OCI-LY3 (cell line): ENCODE measurements around the gene PLEKHA4.

Experiments
- H2AFZ ChIP-seq: fragments of 200-600, 300-600 bp; shearing (Covaris generic); 2 replicates; pipeline ENCODE4 v1.6.0; 2014; ENCODE audit warnings: antibody characterized with exemption, low read depth, low read length
- H3K27ac ChIP-seq: fragments of 200-600, 300-600 bp; sonication (generic); 2 replicates; pipeline ENCODE4 v1.5.1; 2014; ENCODE audit warnings: mild to moderate bottlenecking, low read length, moderate library complexity, mixed read lengths
- H3K27me3 ChIP-seq: fragments of 200-600, 300-600 bp; sonication (generic); 2 replicates; pipeline ENCODE4 v1.6.1; 2014; ENCODE audit warnings: low read depth, low read length, mixed read lengths
- H3K36me3 ChIP-seq: fragments of 200-600, 300-600 bp; sonication (generic); replicated peaks from 2 replicates; pipeline ENCODE3; 2014; ENCODE audit warnings: low read depth, low read length, mixed read lengths
- H3K4me1 ChIP-seq: fragments of 300-600, 200-600 bp; sonication (generic); 2 replicates; pipeline ENCODE4 v1.6.1; 2014; ENCODE audit warnings: low read length, mixed read lengths
- H3K4me2 ChIP-seq: fragments of 200-600, 300-600 bp; sonication (generic); 2 replicates; pipeline ENCODE4 v1.6.1; 2014; ENCODE audit warnings: low read length, mixed read lengths
- H3K4me3 ChIP-seq: fragments of 300-600, 200-600 bp; sonication (generic); 2 replicates; pipeline ENCODE4 v1.5.1; 2014; ENCODE audit warnings: antibody characterized with exemption, mild to moderate bottlenecking, low read length, moderate library complexity
- H3K79me2 ChIP-seq: fragments of 300-600, 200-600 bp; shearing (Covaris generic); 2 replicates; pipeline ENCODE4 v1.6.1; 2014; ENCODE audit warnings: mild to moderate bottlenecking, low read length, mixed read lengths
- H3K9ac ChIP-seq: fragments of 300-600, 200-600 bp; shearing (Covaris generic); 2 replicates; pipeline ENCODE4 v1.6.0; 2014; ENCODE audit warnings: mild to moderate bottlenecking, low read length, moderate library complexity
- H3K9me3 ChIP-seq: fragments of 200-600, 300-600 bp; shearing (Covaris generic); 2 replicates; pipeline ENCODE4 v1.6.1; 2014; ENCODE audit warnings: low read length, mixed read lengths; ENCODE audit not compliant: insufficient read depth
- H4K20me1 ChIP-seq: fragments of 200-600, 300-600 bp; sonication (generic); 2 replicates; pipeline ENCODE4 v1.6.1; 2016; ENCODE audit warnings: low read length, mixed read lengths; ENCODE audit not compliant: insufficient read depth
- CTCF ChIP-seq: fragments of 200-600, 300-600 bp; sonication (generic); IDR thresholded peaks from 2 replicates; pipeline ENCODE4 v1.5.1; 2014; ENCODE audit warnings: antibody characterized with exemption, low read length, low read depth
- EZH2phosphoT487 ChIP-seq: fragments of 200-600 bp; shearing (Covaris generic); IDR thresholded peaks from 2 replicates; pipeline ENCODE4 v1.6.1; 2018; ENCODE audit warnings: antibody characterized with exemption, mixed run types, low read depth

Gene PLEKHA4

GRCh38 chr19:48868114-48868886, at the start of gene PLEKHA4:
Gene PLEKHA4, minus strand, starts transcription at chr19:48868617. Its CDS starts 997 bp downstream, at chr19:48867620.
- peaks cover 11% of the 10 kb centered on the region for H3K79me2 ChIP-seq
- peak within 1 kb of the TSS; percentile 44 for H3K9ac ChIP-seq
- peaks cover 4% of the 10 kb centered on the region; the same call in 1 of the 2 replicates for H3K27me3 ChIP-seq
- H3K27ac ChIP-seq = no peak within 1 kb of the TSS
- H3K4me1 ChIP-seq = peaks cover 38% of the 10 kb centered on the region
- H3K36me3 ChIP-seq = peaks cover 8% of the 10 kb centered on the region
- H4K20me1 ChIP-seq = peaks cover 3% of the 10 kb centered on the region
- H2AFZ ChIP-seq = peak within 1 kb of the TSS; percentile 80
- H3K4me3 ChIP-seq = peak within 1 kb of the TSS; percentile 38
- TF ChIP-seq CTCF = no peak
- TF ChIP-seq EZH2phosphoT487 = no peak
- no peaks in the 10 kb centered on the region for H3K9me3 ChIP-seq
- H3K4me2 ChIP-seq = peak within 1 kb of the TSS; percentile 62

GRCh38 chr19:48918071-48918470, 49.7 kb upstream of the PLEKHA4 start:
- Histone ChIP-seq H3K79me2 (no peaks in the 10 kb centered on the region), H3K27me3 (no peaks in the 10 kb centered on the region), H3K36me3 (peaks cover 19% of the 10 kb centered on the region), H3K4me1 (peaks cover 5% of the 10 kb centered on the region; the same call in 1 of the 2 replicates), H3K4me2 (no peak overlapping the region), H3K4me3 (no peak overlapping the region), H3K27ac (no peak overlapping the region), H3K9ac (no peak overlapping the region), H4K20me1 (no peaks in the 10 kb centered on the region), H2AFZ (no peak overlapping the region), H3K9me3 (no peaks in the 10 kb centered on the region)
- TF ChIP-seq EZH2phosphoT487 (no peak), CTCF (no peak)

- Histone ChIP-seq H3K9me3 (no peaks in the 10 kb centered on the region), H3K4me1 (peaks cover 5% of the 10 kb centered on the region; the same call in 1 of the 2 replicates), H3K4me3 (no peak overlapping the region), H3K9ac (no peak overlapping the region), H3K4me2 (no peak overlapping the region), H2AFZ (no peak overlapping the region), H3K27ac (no peak overlapping the region), H3K27me3 (no peaks in the 10 kb centered on the region), H4K20me1 (no peaks in the 10 kb centered on the region), H3K36me3 (peaks cover 24% of the 10 kb centered on the region), H3K79me2 (no peaks in the 10 kb centered on the region)
- TF ChIP-seq EZH2phosphoT487 = no peak
- TF ChIP-seq CTCF = no peak
Measured at GRCh38 chr19:48915757-48916156, 47.3 kb upstream of the PLEKHA4 start.

- Histone ChIP-seq H3K9ac (no peak overlapping the region), H3K27ac (no peak overlapping the region), H4K20me1 (no peaks in the 10 kb centered on the region), H3K4me1 (peaks cover 11% of the 10 kb centered on the region; the same call in 1 of the 2 replicates), H3K79me2 (no peaks in the 10 kb centered on the region), H3K9me3 (no peaks in the 10 kb centered on the region), H2AFZ (no peak overlapping the region), H3K4me3 (no peak overlapping the region), H3K4me2 (no peak overlapping the region), H3K27me3 (no peaks in the 10 kb centered on the region), H3K36me3 (peaks cover 24% of the 10 kb centered on the region)
- TF ChIP-seq CTCF (no peak), EZH2phosphoT487 (no peak)
Measured at GRCh38 chr19:48914181-48914580, 45.8 kb upstream of the PLEKHA4 start.
